ENCODE measurements around the gene GSTA2. TPM values are rescaled to one million over a fixed set of nuclear protein-coding genes. Genes with fewer than 3 reads are reported as not detected.
"Not testable (repeated sequence)": the region's sequence is repeated elsewhere in the genome, so short reads cannot be mapped to it uniquely, and the experiment has no call there.

The GSTA2 gene
- total RNA-seq = 0.15 TPM in 1 of 2 replicates, not detected in the other

- not testable (repeated sequence) for DNase-seq (ENCODE audit: low read depth)
Measured at GRCh38 chr6:52763322-52763916, at the start of gene GSTA2. TSS of gene GSTA2 (minus strand) at chr6:52763475. CDS start at chr6:52757947, 5,528 bp downstream.

GRCh38 chr6:52809777-52810176, 46.5 kb upstream of the GSTA2 start:
- not testable (repeated sequence) for DNase-seq (ENCODE audit: low read depth)

- no peak for DNase-seq (ENCODE audit: low read depth)
Measured at GRCh38 chr6:52808660-52809059, 45.4 kb upstream of the GSTA2 start.

- DNase-seq (ENCODE audit: low read depth) = not testable (repeated sequence)
Measured at GRCh38 chr6:52803668-52804255, 40.5 kb upstream of the GSTA2 start, which contains the start of gene GSTA1. TSS of gene GSTA1 (minus strand) at chr6:52803816. CDS start at chr6:52799267, 4,549 bp downstream.

GRCh38 chr6:52802806-52803205, 39.5 kb upstream of the GSTA2 start:
- DNase-seq (ENCODE audit: low read depth) = no peak

GRCh38 chr6:52801188-52801841, 38.0 kb upstream of the GSTA2 start:
- DNase-seq (ENCODE audit: low read depth) = no peak

GRCh38 chr6:52799272-52799671, 36.0 kb upstream of the GSTA2 start:
- peak; percentile 25 for DNase-seq (ENCODE audit: low read depth)

- not testable (repeated sequence) for DNase-seq (ENCODE audit: low read depth)
Measured at GRCh38 chr6:52794366-52794765, 31.1 kb upstream of the GSTA2 start.

- no peak for DNase-seq (ENCODE audit: low read depth)
Measured at GRCh38 chr6:52790861-52791260, 27.6 kb upstream of the GSTA2 start.

- DNase-seq (ENCODE audit: low read depth) = not testable (repeated sequence)
Measured at GRCh38 chr6:52789658-52790057, 26.4 kb upstream of the GSTA2 start.

- peak; percentile 28 for DNase-seq (ENCODE audit: low read depth)
Measured at GRCh38 chr6:52788478-52788877, 25.2 kb upstream of the GSTA2 start.

- DNase-seq (ENCODE audit: low read depth) = no peak
Measured at GRCh38 chr6:52787917-52788316, 24.6 kb upstream of the GSTA2 start.

GRCh38 chr6:52786249-52786956, 23.1 kb upstream of the GSTA2 start:
- DNase-seq (ENCODE audit: low read depth) = no peak

- DNase-seq (ENCODE audit: low read depth) = peak; percentile 6
Measured at GRCh38 chr6:52782696-52783274, 19.5 kb upstream of the GSTA2 start.

GRCh38 chr6:52782209-52782608, 18.9 kb upstream of the GSTA2 start:
- not testable (repeated sequence) for DNase-seq (ENCODE audit: low read depth)

- no peak for DNase-seq (ENCODE audit: low read depth)
Measured at GRCh38 chr6:52779237-52779636, 16.0 kb upstream of the GSTA2 start.

GRCh38 chr6:52776711-52777351, 13.6 kb upstream of the GSTA2 start:
- not testable (repeated sequence) for DNase-seq (ENCODE audit: low read depth)

- DNase-seq (ENCODE audit: low read depth) = not testable (repeated sequence)
Measured at GRCh38 chr6:52769399-52769798, 6.1 kb upstream of the GSTA2 start.

GRCh38 chr6:52767658-52768057, 4.4 kb upstream of the GSTA2 start:
- DNase-seq (ENCODE audit: low read depth) = not testable (repeated sequence)

- peak; percentile 49 for DNase-seq (ENCODE audit: low read depth)
Measured at GRCh38 chr6:52761673-52762491, 1.4 kb downstream of the GSTA2 start.
